Ishikawa (cell line): ENCODE data around the gene RCOR1.

Experiments
- EGR1 ChIP-seq: IDR thresholded peaks from 2 replicates; pipeline ENCODE4 v1.6.1; 2012
- TAF1 ChIP-seq: IDR thresholded peaks from 2 replicates; pipeline ENCODE4 v1.6.1; 2012; ENCODE audit warnings: low read depth, mild to moderate bottlenecking

GRCh38 chr14:102760496-102761193 is 168.2 kb downstream of the RCOR1 start:
- no peak for TF ChIP-seq TAF1
- TF ChIP-seq EGR1, result no peak
